UCSD-AML1 (cell line): ENCODE results near the gene EXD3.

Experiments
- DNase-seq: peaks from one replicate; lab custom pipeline; 2025; ENCODE audit not compliant: unreplicated experiment; lab: John Stamatoyannopoulos, UW

Gene EXD3

DNA sequence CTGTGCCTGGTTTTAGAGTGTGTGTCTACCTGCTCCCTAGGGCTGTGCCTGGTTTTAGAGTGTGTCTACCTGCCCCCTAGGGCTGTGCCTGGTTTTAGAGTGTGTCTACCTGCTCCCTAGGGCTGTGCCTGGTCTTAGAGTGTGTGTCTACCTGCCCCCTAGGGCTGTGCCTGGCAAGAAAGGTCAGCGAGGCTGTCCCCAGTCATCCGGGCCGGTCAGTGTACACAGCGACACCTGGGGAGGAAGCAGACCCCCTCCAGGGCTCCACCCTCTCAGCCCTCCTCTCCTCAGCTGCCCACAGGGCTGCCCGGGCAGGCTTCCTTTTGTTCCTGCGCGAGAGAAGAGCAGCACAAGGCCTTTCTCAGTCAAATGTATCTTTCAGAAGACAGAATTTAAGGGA lies 125.0 kb downstream of the EXD3 start:
- no peak for DNase-seq

DNA sequence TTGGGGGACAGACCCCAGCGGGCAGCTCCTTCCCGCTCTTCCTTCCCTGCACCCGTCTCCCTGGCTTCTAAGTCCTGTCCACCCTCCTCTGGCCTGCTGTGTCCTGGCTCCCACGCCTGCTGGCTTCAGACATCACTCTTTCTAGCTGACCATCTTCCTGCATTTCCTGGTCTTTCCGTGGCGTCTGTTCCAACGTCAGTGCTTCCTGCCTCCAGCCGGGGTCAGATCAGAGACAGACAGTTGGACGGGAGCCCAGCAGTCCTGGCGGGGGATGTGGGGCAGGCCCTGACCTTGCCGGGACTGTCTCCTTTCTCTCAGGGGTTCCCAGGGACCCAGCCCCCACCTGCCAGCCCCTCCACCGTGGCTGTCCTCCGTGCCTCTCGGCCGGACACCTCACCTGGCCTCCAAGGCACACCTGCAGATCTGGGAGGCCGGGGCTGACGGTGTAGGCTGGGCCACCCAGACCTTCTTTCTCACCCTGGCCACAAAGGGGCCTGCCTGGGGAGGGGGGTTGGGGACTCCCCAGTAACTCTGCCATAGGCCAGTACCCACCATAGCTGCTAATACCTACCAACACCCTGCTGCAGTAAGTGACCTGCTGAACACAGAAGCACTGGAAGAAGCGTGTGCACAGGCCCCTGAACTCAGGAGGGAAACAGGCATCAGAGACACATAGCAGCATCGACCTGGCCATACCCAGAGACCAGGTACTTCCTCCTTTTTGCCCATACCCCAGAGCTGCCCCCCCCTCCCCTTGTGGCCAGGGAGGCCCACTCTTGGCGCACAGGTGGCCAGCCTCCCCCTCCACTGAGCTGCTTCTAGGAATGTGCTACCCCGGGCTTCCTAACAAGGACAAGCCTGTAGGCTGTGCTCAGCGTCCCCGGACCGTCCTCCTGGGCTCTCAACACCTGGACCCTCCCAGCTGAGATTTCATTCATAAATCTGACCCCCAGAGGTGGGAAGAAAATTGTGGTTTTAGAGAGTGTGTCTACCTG lies 126.0 kb downstream of the EXD3 start:
- no peak for DNase-seq

DNA sequence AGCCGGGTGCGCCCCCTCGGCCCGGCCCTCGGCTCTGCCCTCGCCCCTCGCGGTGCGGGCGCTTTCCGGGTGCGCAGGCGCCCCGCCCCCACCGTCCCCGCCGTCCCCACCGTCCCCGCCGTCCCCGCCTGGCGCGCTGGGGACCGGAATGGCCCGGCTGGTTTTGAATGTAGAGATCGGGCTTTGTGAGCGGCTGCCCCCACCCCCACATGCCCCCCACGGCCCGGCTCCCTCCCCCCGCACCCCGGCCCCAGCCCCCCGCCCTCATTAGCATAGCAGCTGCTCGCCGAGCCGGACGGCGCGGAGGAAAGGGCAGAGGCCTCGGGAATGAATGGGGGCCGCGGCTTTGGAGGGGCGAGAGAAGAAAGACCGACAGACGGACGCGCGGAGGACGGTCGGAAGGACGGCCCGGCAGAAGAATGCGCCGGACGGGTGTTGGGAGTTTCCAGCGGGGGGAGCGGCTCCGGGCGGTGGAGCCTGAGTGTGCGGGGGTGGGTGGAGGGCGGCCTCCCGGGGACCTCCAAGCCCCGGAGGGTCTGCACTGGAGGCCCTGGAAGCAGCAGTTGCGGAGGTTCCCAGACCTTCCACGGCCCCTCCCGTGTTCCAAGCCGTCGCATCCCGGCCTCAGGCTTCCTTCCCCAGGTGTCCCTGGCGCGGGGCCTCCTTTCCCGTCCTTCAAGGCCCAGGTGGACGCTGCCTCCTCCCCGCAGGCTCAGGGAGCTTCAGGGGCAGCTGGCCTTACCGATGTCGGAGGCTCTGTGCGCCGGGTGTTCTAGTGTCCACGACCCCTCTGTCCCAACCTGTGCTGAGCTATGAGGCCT lies 126.9 kb downstream of the EXD3 start:
- no peak for DNase-seq

DNA sequence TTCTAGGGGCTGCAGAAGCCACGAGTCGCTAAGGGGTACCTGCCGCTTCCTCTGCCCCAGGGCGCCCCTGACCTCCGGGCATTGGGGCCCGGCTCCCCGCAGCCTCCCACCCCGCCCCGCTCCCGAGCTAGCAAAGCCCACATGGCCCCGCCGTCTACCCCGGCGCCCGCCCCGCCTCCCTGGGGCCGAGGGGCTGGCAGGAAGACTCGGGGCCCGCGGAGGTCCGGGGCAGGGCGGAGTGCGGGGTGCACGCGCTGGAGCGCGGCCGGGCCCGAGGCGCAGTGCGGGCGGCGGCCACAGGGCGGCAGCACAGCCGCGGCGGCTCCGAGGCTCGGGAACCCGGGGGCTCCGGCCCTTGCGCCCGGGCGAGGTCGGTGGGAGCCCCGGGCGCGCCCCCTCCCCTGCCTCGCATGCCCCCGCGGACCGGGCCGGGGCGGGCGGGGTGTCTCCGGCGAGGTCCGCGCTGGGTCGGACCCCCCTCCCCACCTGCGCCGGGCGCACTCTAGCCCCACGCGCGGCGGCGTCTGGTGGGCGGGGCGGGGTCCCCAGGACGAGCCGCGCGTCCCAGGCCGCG lies 127.6 kb downstream of the EXD3 start:
- DNase-seq = peak; percentile 65

DNA sequence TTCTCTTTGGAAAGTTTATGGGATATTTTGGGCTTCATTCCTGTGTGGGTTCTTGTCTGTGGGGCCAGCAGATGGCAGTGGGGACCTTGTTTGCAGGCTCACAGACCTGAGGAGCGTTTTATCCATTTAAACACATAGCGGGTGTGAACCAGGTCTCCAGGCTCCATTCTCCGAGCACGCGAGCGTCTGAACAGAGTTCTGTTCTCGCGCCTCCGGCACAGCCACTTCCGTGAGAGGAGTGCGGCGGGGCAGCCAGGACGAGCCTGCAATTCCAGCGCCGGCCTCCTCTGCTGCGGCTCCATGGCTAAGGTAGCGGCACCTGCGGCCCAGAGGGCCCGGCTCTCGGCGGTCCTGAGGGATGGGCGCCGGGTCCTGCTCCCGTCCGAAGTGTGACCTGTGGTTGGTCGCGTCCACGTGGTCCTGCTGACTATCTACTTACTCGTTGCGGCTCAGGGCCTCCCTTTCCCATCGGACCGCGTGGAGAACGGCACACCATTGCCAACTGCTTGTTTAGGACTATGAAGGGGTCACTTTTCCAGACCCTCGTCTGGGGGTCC lies 128.2 kb downstream of the EXD3 start:
- no peak for DNase-seq

DNA sequence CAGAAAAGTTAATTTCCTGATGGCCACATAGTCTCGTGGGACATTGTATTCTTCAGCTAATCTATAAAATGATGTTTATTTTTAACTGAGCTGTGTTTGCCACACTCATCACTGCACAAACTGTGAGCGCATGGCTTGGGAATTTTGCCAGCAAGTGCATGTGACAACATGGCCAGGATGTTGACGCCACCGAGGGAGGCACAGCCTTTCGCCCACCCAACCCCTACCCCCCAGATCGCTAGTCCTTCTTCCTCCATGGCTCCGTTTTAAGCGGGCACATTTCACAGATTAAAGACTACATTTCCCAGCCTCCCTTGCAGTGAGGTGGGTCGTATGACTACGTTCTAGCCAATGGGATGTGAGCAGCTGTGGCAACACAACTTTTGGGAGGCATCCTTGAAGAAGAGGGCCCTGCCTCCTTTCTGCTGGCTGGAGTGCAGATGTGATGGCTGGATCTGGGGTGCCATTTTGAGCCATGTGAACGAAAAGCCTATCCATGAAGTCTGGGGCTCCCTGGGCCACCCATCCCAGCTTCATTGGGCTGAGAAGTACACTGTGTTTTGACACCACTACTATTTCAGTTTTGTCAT lies 128.8 kb downstream of the EXD3 start:
- DNase-seq = no peak

DNA sequence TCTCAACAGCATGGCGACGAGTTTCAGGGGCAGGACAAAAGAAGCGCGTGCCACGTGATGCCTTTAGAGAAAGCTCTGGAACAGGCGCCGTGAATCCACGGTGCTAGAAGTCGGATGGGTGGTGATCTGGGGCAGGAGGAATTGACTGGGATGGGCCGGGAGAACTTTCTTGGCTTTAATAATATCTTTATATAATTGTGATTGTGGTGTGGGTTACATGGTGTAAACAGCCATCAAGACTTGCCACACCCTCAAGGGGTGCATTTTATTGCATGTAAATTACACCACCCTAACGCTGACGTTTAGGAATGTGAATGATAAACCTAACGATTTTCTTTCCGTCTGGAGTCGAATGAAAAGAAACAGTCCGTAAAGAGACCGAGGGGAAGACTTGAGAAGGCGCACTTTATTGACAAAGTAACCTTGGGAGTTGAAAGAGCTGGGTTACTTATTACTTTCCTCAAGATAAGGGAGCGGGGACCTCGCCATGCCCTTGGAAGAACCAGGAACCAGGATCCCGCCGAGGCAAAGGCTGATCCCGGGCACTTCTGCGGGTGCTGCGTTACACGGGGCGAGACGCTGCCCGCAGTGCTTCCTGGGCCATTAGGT lies 129.4 kb downstream of the EXD3 start:
- no peak for DNase-seq

DNA sequence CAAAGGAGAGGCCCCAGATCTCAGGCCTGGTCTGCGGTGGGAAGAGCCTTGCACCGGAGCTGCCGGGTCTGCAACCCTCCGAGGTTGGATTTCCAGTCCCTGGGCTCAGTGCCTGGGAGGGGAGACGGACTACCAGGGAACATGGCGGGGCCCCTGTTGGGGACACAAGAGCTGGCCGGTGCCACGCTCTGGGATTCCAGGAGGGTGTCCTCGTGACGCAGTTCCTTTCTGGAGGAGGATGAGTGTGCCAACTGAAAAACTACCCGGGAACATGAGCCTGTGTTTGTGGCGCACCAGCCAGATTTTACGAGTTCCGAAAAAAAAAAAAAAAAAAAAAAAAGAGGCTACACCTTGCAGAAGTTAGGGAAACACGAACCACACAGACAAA lies 129.9 kb downstream of the EXD3 start:
- DNase-seq = no peak

DNA sequence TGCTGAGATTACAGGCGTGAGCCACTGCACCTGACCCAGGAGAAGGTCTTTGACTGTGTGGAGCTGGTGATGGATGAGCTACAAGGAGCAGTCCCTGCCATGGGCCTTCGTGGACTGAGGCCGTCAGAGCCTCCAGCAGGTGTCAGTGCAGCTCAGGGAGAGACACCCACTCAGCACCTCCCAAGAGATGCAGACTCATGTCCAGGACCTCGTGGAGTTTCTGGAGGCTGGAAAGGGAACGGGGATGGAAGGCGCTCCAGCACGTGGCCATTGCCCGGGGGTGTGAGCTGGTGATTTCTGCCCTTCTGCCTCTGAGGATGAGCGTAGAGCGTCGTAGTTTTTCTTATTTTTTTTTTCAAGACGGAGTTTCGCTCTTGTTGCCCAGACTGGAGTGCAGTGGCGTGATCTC lies 136.0 kb downstream of the EXD3 start:
- peak; percentile 69 for DNase-seq

DNA sequence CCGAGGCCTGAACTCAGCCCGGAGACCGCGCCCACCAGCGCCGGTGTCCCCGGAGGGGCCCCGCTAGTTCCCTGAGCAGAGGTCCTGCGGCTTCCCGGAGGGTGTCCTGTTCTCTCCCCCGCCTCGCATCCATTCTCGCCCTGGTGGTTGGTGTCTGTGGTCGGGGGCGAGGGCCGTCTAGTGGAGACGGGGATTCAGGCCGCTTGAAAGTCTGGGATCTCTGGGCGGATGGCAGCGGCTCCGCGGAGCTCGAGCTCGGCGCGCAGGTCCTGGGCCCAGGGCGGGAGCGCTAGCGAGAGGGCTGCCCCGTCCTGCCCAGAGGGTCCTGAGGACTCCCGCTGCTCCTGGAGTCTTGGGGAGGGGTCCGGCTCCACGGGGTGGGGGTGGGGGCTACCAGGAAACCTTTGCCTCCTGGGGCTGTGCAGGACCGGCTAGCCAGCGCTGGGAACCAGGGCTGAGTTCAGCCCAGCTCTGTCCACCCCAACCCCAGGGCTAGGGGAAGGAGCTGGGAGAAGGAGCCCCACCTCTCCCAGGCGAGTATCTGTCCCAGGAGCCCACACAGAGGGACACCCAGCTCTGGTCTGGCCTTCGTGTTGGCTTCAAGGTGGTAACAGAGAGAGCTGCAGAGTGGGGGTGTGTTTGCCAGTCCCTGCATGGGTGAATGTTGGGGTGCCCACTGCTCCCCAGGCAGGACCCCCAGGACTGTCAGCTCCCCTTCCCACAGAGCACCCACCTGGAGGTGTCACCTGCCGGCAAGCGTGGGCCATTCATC lies 141.4 kb downstream of the EXD3 start:
- DNase-seq = no peak

DNA sequence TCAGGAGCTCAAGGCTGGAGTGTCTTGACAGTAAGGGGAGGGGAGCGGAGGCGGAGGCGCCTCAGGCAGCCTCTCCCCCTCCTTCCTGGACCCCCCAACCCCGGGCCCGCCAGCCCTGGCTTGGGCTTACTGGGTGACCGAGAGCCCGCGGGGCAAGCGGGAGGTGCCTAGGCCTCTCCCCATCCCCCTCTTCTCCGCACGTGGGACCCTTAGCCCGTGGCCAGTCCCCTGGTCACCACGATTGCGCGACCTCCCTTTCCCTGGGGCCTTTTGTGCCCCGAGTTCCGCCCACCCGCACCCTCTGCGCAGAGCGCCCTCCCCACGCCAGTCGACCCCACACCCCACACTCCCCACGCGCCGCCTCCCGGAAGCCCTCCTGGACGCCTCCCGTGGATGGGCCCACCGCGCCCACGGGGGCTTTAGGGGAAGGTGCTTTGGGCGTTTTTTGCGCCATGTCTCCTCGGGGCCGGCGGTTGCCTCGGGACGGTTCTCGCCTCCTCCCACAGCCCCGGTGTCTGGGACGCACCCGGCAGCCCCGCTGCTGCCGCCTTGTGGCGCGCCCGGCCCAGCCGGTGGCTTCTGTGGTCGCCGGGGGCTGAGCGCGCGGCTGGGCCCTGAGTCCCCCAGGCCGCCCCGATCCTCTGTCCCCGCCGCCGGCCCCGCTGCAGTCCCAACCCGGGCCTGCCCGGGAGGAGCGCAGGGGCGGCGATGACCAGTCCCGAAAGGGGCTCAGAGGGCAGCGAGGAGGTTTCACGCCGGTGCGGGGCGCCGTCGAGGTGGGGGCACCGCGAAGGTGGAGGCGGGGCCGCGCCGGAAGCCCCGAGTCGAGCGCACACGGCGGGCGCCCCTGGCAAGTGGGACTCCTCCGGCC lies 142.3 kb downstream of the EXD3 start:
- no peak for DNase-seq

DNA sequence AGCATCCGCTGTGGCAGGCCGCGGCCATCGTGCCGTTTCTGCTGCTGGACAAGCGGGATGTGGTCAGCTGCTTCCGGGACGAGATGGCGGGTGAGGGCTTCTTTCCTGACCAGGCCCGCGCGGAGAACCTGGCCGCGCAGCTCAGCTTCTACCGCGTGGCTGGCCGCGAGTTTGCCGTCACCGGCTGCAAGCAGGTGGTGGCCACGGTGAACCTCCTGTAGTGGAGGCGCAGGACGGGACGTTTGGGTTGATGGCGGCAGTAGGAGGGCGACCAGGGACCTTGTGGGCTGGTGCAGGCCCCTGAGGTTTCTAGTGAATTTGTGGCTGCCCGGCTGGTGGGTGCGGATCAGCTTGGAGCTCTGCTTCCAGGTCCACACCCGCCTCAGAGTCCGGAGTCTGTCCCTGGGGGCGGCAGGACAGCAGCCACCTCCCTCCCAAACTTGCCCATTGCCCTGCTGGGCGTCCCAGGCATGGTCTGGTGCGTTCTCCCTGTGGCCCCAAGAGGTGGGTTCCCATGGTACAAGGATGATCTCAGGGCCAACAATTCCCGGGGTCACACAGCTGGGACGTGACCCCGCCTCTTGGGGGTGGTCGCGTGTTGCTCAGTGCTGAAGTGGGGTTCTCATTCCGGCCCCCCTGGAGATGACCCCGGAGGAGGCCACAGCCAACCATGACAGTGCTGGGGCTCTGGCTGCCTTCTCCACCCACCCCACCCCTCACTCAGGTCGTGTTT lies 143.1 kb downstream of the EXD3 start:
- no peak for DNase-seq

DNA sequence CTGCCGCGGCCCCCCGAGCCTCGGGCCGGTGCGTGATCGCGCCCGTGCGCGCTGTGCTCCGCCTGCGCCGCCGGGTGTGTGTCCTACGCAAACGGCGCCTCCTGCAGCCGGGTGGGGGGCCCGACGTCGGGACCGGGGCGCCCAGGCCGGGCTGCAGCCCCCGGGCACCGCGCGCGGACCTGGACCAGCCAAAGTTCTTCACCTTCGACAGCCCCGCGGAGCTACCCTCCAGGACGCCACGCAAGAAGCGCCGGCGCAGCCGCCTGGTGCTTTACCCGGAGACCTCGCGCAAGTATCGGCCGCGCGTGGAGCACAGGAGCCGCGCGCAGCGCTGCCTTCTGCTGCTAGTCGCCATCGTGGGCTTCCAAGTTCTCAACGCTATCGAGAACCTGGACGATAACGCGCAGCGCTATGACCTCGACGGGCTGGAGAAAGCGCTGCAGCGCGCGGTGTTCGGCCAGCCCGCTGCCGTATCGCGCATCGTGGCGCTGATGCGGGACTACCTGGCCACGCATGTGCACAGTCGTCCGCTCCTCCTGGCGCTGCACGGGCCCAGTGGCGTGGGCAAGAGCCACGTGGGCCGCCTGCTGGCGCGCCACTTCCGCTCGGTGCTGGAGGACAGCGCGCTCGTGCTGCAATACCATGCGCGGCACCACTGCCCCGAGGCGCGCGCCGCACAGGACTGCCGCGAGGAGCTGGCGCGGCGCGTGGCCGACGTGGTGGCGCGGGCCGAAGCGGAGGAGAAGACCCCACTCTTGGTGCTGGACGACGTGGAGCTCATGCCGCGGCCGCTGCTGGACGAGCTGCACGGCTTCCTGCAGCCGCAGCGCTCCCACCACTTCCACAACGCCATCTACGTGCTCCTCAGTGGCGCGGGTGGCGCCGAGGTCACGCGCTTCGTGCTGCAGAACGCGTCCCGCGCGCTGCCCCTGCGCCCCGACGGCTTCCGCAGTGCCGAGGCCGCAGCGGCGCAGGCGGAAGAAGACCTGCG lies 143.9 kb downstream of the EXD3 start:
- no peak for DNase-seq

DNA sequence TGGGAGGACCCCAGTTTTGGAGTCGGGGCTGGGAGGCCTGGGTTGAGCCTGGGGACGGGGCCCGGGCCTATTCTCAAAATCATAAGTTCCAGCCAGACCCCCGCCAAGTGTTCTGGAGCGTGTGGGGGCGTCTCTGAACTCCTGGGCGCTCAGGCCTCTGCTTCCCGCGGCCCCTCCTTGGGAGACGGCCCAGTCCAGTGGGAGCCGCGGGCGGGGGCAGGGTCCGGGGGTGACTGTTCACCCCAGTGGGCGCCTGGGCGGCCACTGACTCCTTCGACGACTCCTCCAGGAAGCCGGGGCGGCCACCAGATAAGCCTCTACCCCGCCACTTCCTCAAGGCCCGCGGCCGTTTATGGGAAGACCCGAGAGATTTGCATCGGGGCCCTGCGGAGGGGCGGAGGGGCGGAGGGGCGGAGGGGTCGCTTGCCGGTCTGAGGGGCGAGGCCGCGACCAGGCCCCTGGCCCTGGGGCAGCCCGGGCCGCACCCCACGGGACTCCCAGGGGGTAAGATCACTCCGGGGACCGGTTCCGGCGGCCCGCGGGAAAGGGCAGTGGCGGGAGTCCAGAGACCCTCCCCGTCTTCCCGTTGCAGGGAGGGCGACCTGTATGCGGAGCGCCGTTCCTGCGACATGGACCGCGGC lies 144.8 kb downstream of the EXD3 start:
- peak; percentile 65 for DNase-seq

DNA sequence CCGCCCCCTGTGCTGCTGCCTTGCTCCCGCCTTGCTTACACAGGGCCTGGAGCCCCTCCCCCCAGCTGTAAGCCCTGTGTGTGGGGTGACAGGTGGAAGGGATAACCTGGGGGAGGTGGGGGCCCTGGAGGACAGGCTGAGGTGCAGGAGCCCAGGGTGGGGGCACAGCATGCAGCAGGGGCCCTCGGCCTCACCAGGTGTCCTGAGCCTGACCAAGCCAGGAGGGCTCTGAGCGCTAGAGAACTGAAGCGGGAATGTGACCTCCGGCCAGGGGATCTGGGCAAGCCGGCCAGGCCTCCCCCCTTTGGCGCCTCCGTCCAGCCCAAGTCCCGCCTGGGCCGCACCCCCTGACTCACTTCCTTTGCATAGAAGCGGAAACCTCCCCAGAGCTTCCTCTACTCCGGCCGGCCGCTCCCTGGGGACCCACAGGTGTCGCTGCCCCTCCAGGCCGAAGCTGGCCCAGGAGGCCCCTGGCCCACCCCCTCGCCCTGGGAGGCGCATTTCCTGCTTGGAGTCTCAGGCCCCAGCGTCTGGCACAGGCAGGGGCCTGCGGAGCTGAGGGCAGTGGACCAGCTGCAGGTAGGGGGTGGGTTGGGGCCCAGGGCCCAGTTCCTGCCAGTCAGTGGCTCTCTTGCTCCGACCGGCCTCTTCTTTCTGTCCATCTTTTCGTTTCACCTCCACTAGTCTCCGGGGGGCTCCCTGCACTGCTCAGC lies 145.5 kb downstream of the EXD3 start, which contains the start of gene TOR4A:
Gene TOR4A (plus strand): TSS at position 398 of the 713 bp plus-strand sequence. CDS start 964 bp downstream, outside the sequence.
- DNase-seq = peak; percentile 94
